Measurements from ENCODE around the gene CLEC16A. TPM values are rescaled to one million over a fixed set of nuclear protein-coding genes. Genes with fewer than 3 reads are reported as not detected.
"Not testable (repeated sequence)": the region's sequence is repeated elsewhere in the genome, so short reads cannot be mapped to it uniquely, and the experiment has no call there.

CLEC16A gene
- total and polyA plus RNA-seq, 7 experiments from 2014 or later, result 14.7 to 38.2 (median 31.8) TPM

GRCh38 chr16:10941935-10942351 is 2.4 kb upstream of the CLEC16A start:
- not testable (repeated sequence) for ATAC-seq; H3K27me3 ChIP-seq (ENCODE audit: control insufficient read depth in 2 of 2, insufficient read depth in 2 of 2, low read length in 2 of 2); H3K27me3 Mint-ChIP-seq; H3K36me3 ChIP-seq (ENCODE audit: control insufficient read depth in 2 of 3, insufficient read depth in 3 of 3, low read length in 3 of 3); H3K9me3 Mint-ChIP-seq; H3K9me3 ChIP-seq (ENCODE audit: control insufficient read depth in 2 of 3, low read length in 3 of 3)
- peaks cover 60 to 88% (median 76%) of the 10 kb centered on the region in 7 donors for H3K4me1 Mint-ChIP-seq
- ChIA-PET POLR2A (interaction anchor here (0.6 to 1.3 kb wide), 4 partner anchors 146 to 411 kb away, joined by 3 to 5 read pairs (median 4); partner anchors contain the start of genes NUBP1 and SOCS1), CTCF (interaction anchor here (0.9 kb wide), 1 partner anchor 313 kb away, joined by 3 read pairs; no protein-coding TSS in a partner anchor)
- H3K36me3 Mint-ChIP-seq, result peaks cover 0 to 14% (median 0%) of the 10 kb centered on the region in 5 donors
- peak overlapping the region; percentile 88 to 96 (median 93) for H3K4me3 Mint-ChIP-seq
- peak overlapping the region; percentile 76 for H3K4me3 ChIP-seq (ENCODE audit: low read length)
- peak in 1 of 9 donors; percentile 19 for DNase-seq
- peak overlapping the region; percentile 78 for H3K27ac ChIP-seq (ENCODE audit: low read depth, low read length)
- peaks cover 59 to 67% of the 10 kb centered on the region in 2 donors for H3K4me1 ChIP-seq (ENCODE audit: control insufficient read depth in 2 of 2, insufficient read depth in 2 of 2, low read length in 2 of 2)
- intact Hi-C loops (cut with micrococcal nuclease), result loop anchor here (1.0 to 10.0 kb wide), 9 partner anchors 63 to 1980 kb away; partner anchors contain the start of genes ATF7IP2 (in 1 of the 2), CPPED1 (in 1 of the 2), HAPSTR1 (in 1 of the 2) and LITAF (in 1 of the 2)
- H3K27ac Mint-ChIP-seq, result peak overlapping the region in 4 of 9 donors; percentile 62 to 93 (median 86)

GRCh38 chr16:10942352-10943063 is 1.9 kb upstream of the CLEC16A start, which contains the start of gene DEXI:
Gene DEXI (minus strand): TSS chr16:10942468. CDS start chr16:10942005, 463 bp downstream.
- H3K27ac Mint-ChIP-seq, result peak within 1 kb of the TSS; percentile 62 to 93 (median 88)
- H3K9me3 Mint-ChIP-seq, result no peaks in the 10 kb centered on the region
- Histone ChIP-seq H3K4me3 (ENCODE audit: low read length) (peak within 1 kb of the TSS; percentile 76), H3K27me3 (ENCODE audit: control insufficient read depth in 2 of 2, insufficient read depth in 2 of 2, low read length in 2 of 2) (no peaks in the 10 kb centered on the region), H3K9me3 (ENCODE audit: control insufficient read depth in 2 of 3, low read length in 3 of 3) (no peaks in the 10 kb centered on the region), H3K36me3 (ENCODE audit: control insufficient read depth in 2 of 3, insufficient read depth in 3 of 3, low read length in 3 of 3) (peaks cover 0 to 5% (median 0%) of the 10 kb centered on the region in 3 experiments), H3K27ac (ENCODE audit: low read depth, low read length) (peak within 1 kb of the TSS; percentile 78), H3K4me1 (ENCODE audit: control insufficient read depth in 2 of 2, insufficient read depth in 2 of 2, low read length in 2 of 2) (peaks cover 53 to 63% of the 10 kb centered on the region in 2 donors)
- ChIA-PET CTCF (interaction anchor here (0.9 kb wide), 1 partner anchor 312 kb away, joined by 3 read pairs; no protein-coding TSS in a partner anchor), POLR2A (interaction anchor here (0.6 to 1.3 kb wide), 4 partner anchors 146 to 411 kb away, joined by 3 to 5 read pairs (median 4); partner anchors contain the start of genes NUBP1 and SOCS1)
- H3K36me3 Mint-ChIP-seq, result peaks cover 0 to 14% (median 0%) of the 10 kb centered on the region in 5 donors
- peak within 1 kb of the TSS; percentile 88 to 96 (median 93) for H3K4me3 Mint-ChIP-seq
- H3K4me1 Mint-ChIP-seq, result peaks cover 54 to 88% (median 76%) of the 10 kb centered on the region in 7 donors
- H3K27me3 Mint-ChIP-seq, result no peaks in the 10 kb centered on the region
- ATAC-seq, result peak; percentile 87
- peak; percentile 91 to 97 (median 95) for DNase-seq
- intact Hi-C loops (cut with micrococcal nuclease), result loop anchor here (1.0 to 10.0 kb wide), 9 partner anchors 64 to 1980 kb away; partner anchors contain the start of genes ATF7IP2 (in 1 of the 2), CPPED1 (in 1 of the 2), HAPSTR1 (in 1 of the 2) and LITAF (in 1 of the 2)

DNA sequence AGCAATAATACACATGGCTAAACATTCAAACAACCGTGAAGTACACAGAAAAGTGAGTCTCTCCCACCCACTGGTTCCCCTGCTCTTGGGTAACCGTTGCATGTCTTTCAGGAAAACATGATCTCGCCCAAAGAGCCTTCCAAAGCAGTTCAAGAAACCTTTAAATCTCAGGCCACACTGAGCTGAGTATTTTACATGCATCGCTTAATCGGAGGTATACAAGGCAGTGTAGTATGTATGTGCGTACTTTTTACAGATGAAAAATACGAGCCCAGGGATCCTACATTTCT is 1.4 kb upstream of the CLEC16A start:
- Histone ChIP-seq H3K4me3 (ENCODE audit: low read length) (peak overlapping the region; percentile 76), H3K9me3 (ENCODE audit: control insufficient read depth in 2 of 3, low read length in 3 of 3) (no peaks in the 10 kb centered on the region), H3K27ac (ENCODE audit: low read depth, low read length) (peak overlapping the region; percentile 78), H3K4me1 (ENCODE audit: control insufficient read depth in 2 of 2, insufficient read depth in 2 of 2, low read length in 2 of 2) (peaks cover 48 to 58% of the 10 kb centered on the region in 2 donors), H3K27me3 (ENCODE audit: control insufficient read depth in 2 of 2, insufficient read depth in 2 of 2, low read length in 2 of 2) (no peaks in the 10 kb centered on the region), H3K36me3 (ENCODE audit: control insufficient read depth in 2 of 3, insufficient read depth in 3 of 3, low read length in 3 of 3) (peaks cover 0 to 5% (median 0%) of the 10 kb centered on the region in 3 experiments)
- Mint-ChIP-seq H3K4me1 (peaks cover 49 to 85% (median 74%) of the 10 kb centered on the region in 7 donors), H3K27ac (peak overlapping the region in 8 of 9 donors; percentile 21 to 88 (median 76)), H3K36me3 (peaks cover 0 to 14% (median 0%) of the 10 kb centered on the region in 5 donors), H3K27me3 (no peaks in the 10 kb centered on the region), H3K9me3 (no peaks in the 10 kb centered on the region), H3K4me3 (peak overlapping the region; percentile 76 to 96 (median 88))
- CTCF ChIA-PET, result no interaction called here
- intact Hi-C loops (cut with micrococcal nuclease), result loop anchor here (2.0 to 10.0 kb wide), 8 partner anchors 64 to 1981 kb away; partner anchors contain the start of genes ATF7IP2 (in 1 of the 2), CPPED1 (in 1 of the 2), HAPSTR1 (in 1 of the 2) and LITAF (in 1 of the 2)
- POLR2A ChIA-PET, result interaction anchor here (1.3 kb wide), 1 partner anchor 313 kb away, joined by 4 read pairs; the partner anchor contains the start of gene SOCS1
- ATAC-seq (no peak), DNase-seq (no peak)

DNA sequence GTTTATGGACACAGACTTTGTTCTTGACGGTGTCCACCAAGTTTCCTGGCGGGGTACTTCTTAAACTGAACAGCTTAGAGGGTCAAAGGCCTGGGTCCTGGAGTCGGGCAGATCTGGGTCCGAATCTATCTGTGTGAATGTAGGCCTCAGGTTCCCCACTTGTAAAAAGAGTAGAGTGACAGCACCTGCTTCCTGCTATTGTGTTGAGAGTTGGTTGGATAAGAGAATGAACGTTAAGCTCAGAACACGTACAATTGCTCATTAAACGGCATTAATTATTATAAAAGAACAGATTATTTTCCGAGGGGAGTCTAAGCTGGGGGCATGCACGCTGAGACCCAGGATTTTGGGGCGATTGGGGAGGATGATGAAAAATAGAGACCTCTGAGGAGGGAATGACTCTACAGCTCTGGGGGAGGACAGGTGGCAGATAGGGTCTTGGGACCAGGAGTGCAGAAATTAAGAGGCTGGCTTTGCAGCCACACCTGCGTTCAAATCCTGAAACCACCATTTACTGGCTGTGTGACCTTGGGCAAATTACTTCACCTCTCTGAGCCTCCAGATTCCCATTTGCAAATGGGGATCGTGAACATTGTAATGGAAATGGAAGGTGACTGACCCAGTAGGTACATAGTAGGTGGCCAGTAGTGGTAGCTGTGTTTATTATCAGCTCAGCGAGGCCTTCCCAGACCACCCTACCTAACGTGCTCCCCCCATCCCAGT is 862 bp downstream of the CLEC16A start:
- Histone ChIP-seq H3K4me1 (ENCODE audit: control insufficient read depth in 2 of 2, insufficient read depth in 2 of 2, low read length in 2 of 2) (peaks cover 26 to 51% of the 10 kb centered on the region in 2 donors), H3K4me3 (ENCODE audit: low read length) (peak overlapping the region; percentile 82), H3K9me3 (ENCODE audit: control insufficient read depth in 2 of 3, low read length in 3 of 3) (no peaks in the 10 kb centered on the region), H3K27me3 (ENCODE audit: control insufficient read depth in 2 of 2, insufficient read depth in 2 of 2, low read length in 2 of 2) (no peaks in the 10 kb centered on the region), H3K36me3 (ENCODE audit: control insufficient read depth in 2 of 3, insufficient read depth in 3 of 3, low read length in 3 of 3) (peaks cover 0 to 5% (median 0%) of the 10 kb centered on the region in 3 experiments), H3K27ac (ENCODE audit: low read depth, low read length) (peak overlapping the region; percentile 88)
- ChIA-PET CTCF (interaction anchor here (0.7 kb wide), 1 partner anchor 9 kb away, joined by 5 read pairs; no protein-coding TSS in a partner anchor), POLR2A (interaction anchor here (0.6 to 2.4 kb wide), 10 partner anchors 11 to 1854 kb away, joined by 3 to 9 read pairs (median 4); partner anchors contain the start of genes HAPSTR1 and SOCS1)
- Mint-ChIP-seq H3K27ac (peak overlapping the region; percentile 41 to 92 (median 80)), H3K4me1 (peaks cover 41 to 85% (median 68%) of the 10 kb centered on the region in 7 donors), H3K4me3 (peak overlapping the region; percentile 83 to 95 (median 92)), H3K27me3 (no peaks in the 10 kb centered on the region), H3K9me3 (no peaks in the 10 kb centered on the region), H3K36me3 (peaks cover 0 to 4% (median 0%) of the 10 kb centered on the region in 5 donors)
- no peak for ATAC-seq
- intact Hi-C loops (cut with micrococcal nuclease), result loop anchor here (2.0 to 10.0 kb wide), 3 partner anchors 640 to 1030 kb away; partner anchors contain the start of genes LITAF (in 1 of the 2), SNX29 (in 1 of the 2) and TXNDC11 (in 1 of the 2)
- DNase-seq, result peak in 1 of 9 donors; percentile 13

- DNase-seq (no peak), ATAC-seq (no peak)
- Mint-ChIP-seq H3K9me3 (no peaks in the 10 kb centered on the region), H3K36me3 (no peaks in the 10 kb centered on the region), H3K27me3 (no peaks in the 10 kb centered on the region), H3K27ac (peak overlapping the region in 7 of 9 donors; percentile 1 to 84 (median 41)), H3K4me3 (peak overlapping the region; percentile 56 to 95 (median 90)), H3K4me1 (peaks cover 32 to 81% (median 68%) of the 10 kb centered on the region in 7 donors)
- Histone ChIP-seq H3K36me3 (ENCODE audit: control insufficient read depth in 2 of 3, insufficient read depth in 3 of 3, low read length in 3 of 3) (peaks cover 0 to 12% (median 0%) of the 10 kb centered on the region in 3 experiments), H3K4me3 (ENCODE audit: low read length) (no peak overlapping the region), H3K27me3 (ENCODE audit: control insufficient read depth in 2 of 2, insufficient read depth in 2 of 2, low read length in 2 of 2) (no peaks in the 10 kb centered on the region), H3K4me1 (ENCODE audit: control insufficient read depth in 2 of 2, insufficient read depth in 2 of 2, low read length in 2 of 2) (peaks cover 15 to 46% of the 10 kb centered on the region in 2 donors), H3K27ac (ENCODE audit: low read depth, low read length) (no peak overlapping the region), H3K9me3 (ENCODE audit: control insufficient read depth in 2 of 3, low read length in 3 of 3) (no peaks in the 10 kb centered on the region)
- intact Hi-C loops (cut with micrococcal nuclease), result loop anchor here (10.0 kb wide), 2 partner anchors 638 to 1028 kb away; partner anchors contain the start of genes LITAF (in 1 of the 2) and SNX29 (in 1 of the 2)
- POLR2A ChIA-PET, result no interaction called here
- CTCF ChIA-PET, result no interaction called here
These were observed 1.9 kb downstream of the CLEC16A start for GRCh38 chr16:10946308-10946707.
